Gastroesophageal sphincter (tissue), 4 donors: ENCODE data around the gene SUGCT. TPM values are rescaled to one million over a fixed set of nuclear protein-coding genes. Genes with fewer than 3 reads are reported as not detected.

Source experiments
- ATAC-seq: fragments of 150-250 bp; one replicate; pipeline ENCODE4 v1.9.1; 2016; ENCODE audit warnings: mild to moderate bottlenecking, moderate library complexity
- H3K27ac ChIP-seq, 4 donors: fragments of 200-600 bp; sonication (generic) in 3 of 4; 1 replicate in 3 of 4; 2 replicates in 1 of 4; pipeline ENCODE4 v1.5.1; 2016 to 2019
- H3K27me3 ChIP-seq: fragments of 200-600 bp; sonication (generic); one replicate; pipeline ENCODE4 v1.5.1; 2019
- H3K36me3 ChIP-seq, 2 donors: fragments of 200-600 bp; sonication (generic); one replicate each; pipeline ENCODE4 v1.5.1; 2019; ENCODE audit warnings: control low read depth in 1 of 2
- H3K4me1 ChIP-seq, 3 donors: fragments of 200-600 bp; sonication (generic); 1 replicate in 2 of 3; 2 replicates in 1 of 3; pipeline ENCODE4 v1.5.1; 2016 to 2019; ENCODE audit warnings: control low read depth in 2 of 3
- H3K4me3 ChIP-seq, 2 donors: fragments of 200-600 bp; sonication (generic); one replicate each; pipeline ENCODE4 v1.5.1; 2019; ENCODE audit warnings: mild to moderate bottlenecking in 1 of 2, moderate library complexity in 1 of 2
- H3K9me3 ChIP-seq, 3 donors: fragments of 200-600 bp; sonication (generic); one replicate each; pipeline ENCODE4 v1.5.1; 2017 to 2019; ENCODE audit warnings: control low read depth in 2 of 3
- CTCF ChIP-seq, 4 experiments: fragments of 200-600 bp in 2 of 4; fragments of 450-650 bp in 2 of 4; sonication (generic) in 1 of 4; IDR thresholded peaks; one replicate each; pipeline ENCODE4 v1.5.1; 2017 to 2019; ENCODE audit warnings: antibody characterized with exemption in 4 of 4, mild to moderate bottlenecking in 2 of 4, moderate library complexity in 2 of 4
- EP300 ChIP-seq: sonication (generic); formaldehyde crosslinking; IDR thresholded peaks from one replicate; pipeline ENCODE4 v1.6.1; 2017; ENCODE audit warnings: antibody characterized with exemption, mild to moderate bottlenecking
- POLR2A ChIP-seq, 2 donors: fragments of 450-650 bp; IDR thresholded peaks; one replicate each; pipeline ENCODE4 v1.6.1; 2017; ENCODE audit warnings: antibody characterized with exemption in 2 of 2, mild to moderate bottlenecking in 2 of 2, moderate library complexity in 1 of 2
- POLR2AphosphoS5 ChIP-seq: sonication (generic); formaldehyde crosslinking; IDR thresholded peaks from one replicate; pipeline ENCODE4 v1.6.1; 2017; ENCODE audit warnings: antibody characterized with exemption
- WGBS, 2 donors: methylation state at CpG; one replicate each; pipeline ENCODE4 v1.1.5; 2018; ENCODE audit warnings: low coverage in 1 of 2; 5-methylcytosine and 5-hydroxymethylcytosine counted together
- total RNA-seq, 4 donors: library from RNA; depleted of rRNA; stranded (reverse); fragments of >200 nt; gene quantifications; one replicate each; pipeline ENCODE4 v1.1.0, GENCODE V29; 2016

The SUGCT gene
- total RNA-seq, 4 donors from 2014 or later = 1.2 to 17.3 (median 10.8) TPM

DNA sequence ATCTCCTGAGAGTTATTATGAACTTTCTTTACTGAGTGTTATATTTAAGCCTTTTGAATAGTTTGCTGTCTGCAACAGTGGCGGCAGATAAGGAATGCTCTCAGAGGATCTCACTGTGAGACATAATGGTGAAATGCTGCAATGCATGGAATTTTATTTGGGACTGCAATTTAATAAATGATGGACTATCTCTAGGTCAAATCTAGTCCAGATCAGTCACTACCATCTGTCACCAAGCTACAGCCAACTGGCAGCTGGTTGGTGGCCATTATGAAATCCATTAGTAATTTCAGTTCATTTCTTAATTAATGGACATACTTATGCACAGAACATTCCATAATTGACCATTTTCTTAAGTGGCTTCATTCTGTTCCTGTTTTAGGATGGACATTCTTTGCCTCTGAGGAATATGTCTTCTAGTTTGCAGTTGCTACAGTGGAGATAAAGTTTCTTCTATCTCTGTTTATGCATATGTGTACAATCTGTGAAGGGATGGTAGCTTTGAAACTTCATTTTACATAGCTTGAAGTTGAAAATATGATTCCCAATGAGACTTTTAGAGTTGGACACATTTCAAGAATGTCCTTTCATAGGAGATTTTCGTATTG is 586.6 kb downstream of the SUGCT start:
- no peaks in the 10 kb centered on the region for H3K27me3 ChIP-seq
- no peaks in the 10 kb centered on the region for H3K4me1 ChIP-seq
- no peaks in the 10 kb centered on the region for H3K36me3 ChIP-seq
- TF ChIP-seq POLR2A (IDR thresholded peaks at IDR 0.05) (no peak), EP300 (no peak), POLR2AphosphoS5 (no peak), CTCF (IDR thresholded peaks at IDR 0.05) (no peak)
- no peak for ATAC-seq
- H3K4me3 ChIP-seq = no peak overlapping the region
- no peaks in the 10 kb centered on the region for H3K9me3 ChIP-seq
- 75 to 77% methylated on average over 2 of the region's 2 CpGs for WGBS, 2 donors
- no peak overlapping the region for H3K27ac ChIP-seq

DNA sequence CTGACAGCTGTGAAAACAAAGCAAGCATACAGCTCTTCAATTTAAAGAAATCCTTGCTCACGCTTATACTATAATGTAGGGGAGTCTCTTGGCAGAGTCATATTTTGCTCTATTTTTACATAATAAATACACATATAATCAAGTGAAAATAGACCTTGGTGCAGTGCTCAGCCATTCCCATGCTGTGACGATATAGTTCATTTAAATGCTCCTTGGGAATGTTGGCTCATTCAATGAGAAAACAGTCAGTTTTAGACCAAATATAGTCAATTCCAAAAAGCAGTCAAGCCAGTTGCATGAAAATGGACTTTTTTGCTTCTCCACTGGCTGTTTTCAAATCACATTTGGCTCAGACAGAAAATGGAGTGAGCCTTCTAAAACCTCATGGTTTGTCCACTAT is 587.4 kb downstream of the SUGCT start:
- 85 to 86% methylated on average over 2 of the region's 2 CpGs for WGBS, 2 donors
- no peak overlapping the region for H3K4me3 ChIP-seq
- no peaks in the 10 kb centered on the region for H3K27me3 ChIP-seq
- H3K4me1 ChIP-seq = no peaks in the 10 kb centered on the region
- H3K36me3 ChIP-seq = no peaks in the 10 kb centered on the region
- TF ChIP-seq CTCF (IDR thresholded peaks at IDR 0.05) = no peak
- no peak for TF ChIP-seq EP300
- no peak for TF ChIP-seq POLR2A (IDR thresholded peaks at IDR 0.05)
- TF ChIP-seq POLR2AphosphoS5 = no peak
- H3K27ac ChIP-seq = no peak overlapping the region
- no peaks in the 10 kb centered on the region for H3K9me3 ChIP-seq
- ATAC-seq = no peak

DNA sequence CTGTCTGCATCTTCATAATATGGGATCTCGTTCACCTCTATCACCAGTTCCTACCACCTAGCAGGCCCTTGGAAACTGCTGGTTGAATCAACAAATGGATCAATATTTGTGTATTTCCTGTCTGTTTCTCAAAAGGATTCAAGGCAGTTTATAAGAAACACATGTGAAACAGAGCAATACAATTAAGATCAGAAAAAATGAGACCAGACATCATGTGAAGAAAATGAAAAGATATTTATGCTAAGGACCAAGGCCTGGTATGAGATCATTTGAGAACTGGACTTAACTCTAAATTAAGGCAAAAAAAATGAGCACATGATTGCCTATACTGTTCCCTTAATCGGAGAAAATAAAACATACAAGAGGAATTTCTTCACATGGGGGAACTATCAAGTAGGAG is 589.0 kb downstream of the SUGCT start:
- WGBS, 2 donors = 95 to 100% methylated on average over 2 of the region's 2 CpGs
- Histone ChIP-seq H3K27ac (no peak overlapping the region), H3K36me3 (no peaks in the 10 kb centered on the region), H3K4me3 (no peak overlapping the region), H3K4me1 (no peaks in the 10 kb centered on the region), H3K9me3 (no peaks in the 10 kb centered on the region), H3K27me3 (no peaks in the 10 kb centered on the region)
- ATAC-seq = no peak
- TF ChIP-seq EP300 = no peak
- no peak for TF ChIP-seq CTCF (IDR thresholded peaks at IDR 0.05)
- TF ChIP-seq POLR2AphosphoS5 = no peak
- TF ChIP-seq POLR2A (IDR thresholded peaks at IDR 0.05) = no peak

DNA sequence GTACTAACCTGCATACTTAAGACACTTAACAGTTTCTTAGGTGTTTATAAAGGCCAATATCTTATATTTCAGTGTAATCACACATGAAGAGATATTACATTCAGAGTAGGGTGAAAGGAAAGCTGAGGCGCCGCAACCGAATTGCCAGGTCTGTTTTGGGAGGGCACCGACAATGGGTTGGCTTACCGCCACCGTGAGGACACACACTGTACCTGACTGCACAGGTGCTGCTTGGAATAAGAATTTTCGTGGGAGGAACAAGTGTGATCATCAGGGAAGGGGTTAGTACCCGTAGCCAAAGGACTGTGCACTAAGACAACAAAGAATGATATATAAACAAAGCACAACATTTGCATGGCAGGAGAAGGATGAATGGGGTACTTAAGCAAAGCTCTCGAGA is 591.8 kb downstream of the SUGCT start:
- no peaks in the 10 kb centered on the region for H3K4me1 ChIP-seq
- no peaks in the 10 kb centered on the region for H3K36me3 ChIP-seq
- no peak overlapping the region for H3K27ac ChIP-seq
- H3K4me3 ChIP-seq = no peak overlapping the region
- WGBS, 2 donors = 87 to 94% methylated on average over 6 to 9 of the region's 9 CpGs
- ATAC-seq = no peak
- H3K27me3 ChIP-seq = no peaks in the 10 kb centered on the region
- TF ChIP-seq CTCF (IDR thresholded peaks at IDR 0.05) (no peak), POLR2AphosphoS5 (no peak), POLR2A (IDR thresholded peaks at IDR 0.05) (no peak), EP300 (no peak)
- H3K9me3 ChIP-seq = no peaks in the 10 kb centered on the region

DNA sequence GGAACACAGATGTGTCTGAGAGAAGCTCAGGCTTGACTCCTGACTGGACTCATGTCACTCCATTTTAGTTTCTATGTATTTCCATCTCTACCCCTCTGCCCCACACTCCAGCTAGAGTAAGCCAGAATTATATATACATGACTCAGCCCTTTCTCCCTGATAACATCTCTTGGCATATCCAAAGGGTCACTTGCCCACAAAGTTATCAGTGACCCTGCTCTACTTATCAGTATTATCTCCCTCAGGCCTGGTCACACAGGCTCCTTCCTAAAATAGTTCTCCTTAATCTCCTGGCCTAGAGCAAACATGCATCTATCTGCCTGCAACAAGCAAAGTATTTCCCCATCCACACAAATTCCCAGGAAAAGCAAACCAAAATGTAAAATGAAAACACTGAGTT is 598.3 kb downstream of the SUGCT start:
- Histone ChIP-seq H3K36me3 (no peaks in the 10 kb centered on the region), H3K27ac (no peak overlapping the region), H3K4me3 (no peak overlapping the region), H3K9me3 (no peaks in the 10 kb centered on the region), H3K4me1 (no peaks in the 10 kb centered on the region), H3K27me3 (no peaks in the 10 kb centered on the region)
- ATAC-seq = no peak
- no peak for TF ChIP-seq POLR2A (IDR thresholded peaks at IDR 0.05)
- TF ChIP-seq POLR2AphosphoS5 = no peak
- no peak for TF ChIP-seq EP300
- TF ChIP-seq CTCF (IDR thresholded peaks at IDR 0.05) = no peak
